ENCODE results near the gene OXNAD1. TPM values are rescaled to one million over a fixed set of nuclear protein-coding genes. Genes with fewer than 3 reads are reported as not detected.

OXNAD1 gene
- total RNA-seq, 2 donors from 2014 or later = 16.1 to 22.4 TPM

DNA sequence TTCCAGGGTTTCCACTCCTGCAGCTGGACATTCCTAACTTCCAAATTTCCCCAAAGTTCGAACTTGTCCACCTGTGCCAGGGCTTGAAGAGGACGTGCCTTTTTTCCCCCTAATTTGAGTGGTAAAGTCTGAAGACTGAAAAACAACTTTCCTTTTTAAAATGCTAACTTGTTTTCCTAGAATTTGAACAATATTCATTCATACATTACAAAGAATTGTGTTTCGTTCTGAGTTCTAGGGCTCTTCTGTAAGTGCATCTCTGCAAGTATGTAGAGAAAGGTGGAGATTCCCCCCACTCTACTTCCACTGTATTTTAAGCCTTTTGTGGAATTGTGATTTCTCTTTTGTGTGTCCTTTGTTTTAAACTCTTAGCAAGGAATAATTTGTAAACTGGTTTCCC, 9.7 kb upstream of the OXNAD1 start:
- H3K4me1 Mint-ChIP-seq = no peaks in the 10 kb centered on the region
- H3K4me3 Mint-ChIP-seq = no peak overlapping the region
- Histone ChIP-seq H3K4me3 (ENCODE audit: low read length) (no peak overlapping the region), H3K27me3 (ENCODE audit: control insufficient read depth, insufficient read depth, low read length, poor library complexity, severe bottlenecking) (no peaks in the 10 kb centered on the region), H3K9ac (ENCODE audit: extremely low read depth, low read length, poor library complexity, severe bottlenecking) (no peak overlapping the region), H3K36me3 (ENCODE audit: control insufficient read depth, insufficient read depth, low read length) (peaks cover 16% of the 10 kb centered on the region), H3K27ac (ENCODE audit: low read depth, low read length) (no peak overlapping the region), H3K4me1 (ENCODE audit: control insufficient read depth, insufficient read depth, low read length) (no peaks in the 10 kb centered on the region), H3K9me3 (ENCODE audit: control insufficient read depth, low read length) (no peaks in the 10 kb centered on the region)
- H3K9me3 Mint-ChIP-seq = no peaks in the 10 kb centered on the region
- no peaks in the 10 kb centered on the region for H3K27me3 Mint-ChIP-seq (ENCODE audit: insufficient read depth)
- DNase-seq = no peak
- TF ChIP-seq, protein P1, sequence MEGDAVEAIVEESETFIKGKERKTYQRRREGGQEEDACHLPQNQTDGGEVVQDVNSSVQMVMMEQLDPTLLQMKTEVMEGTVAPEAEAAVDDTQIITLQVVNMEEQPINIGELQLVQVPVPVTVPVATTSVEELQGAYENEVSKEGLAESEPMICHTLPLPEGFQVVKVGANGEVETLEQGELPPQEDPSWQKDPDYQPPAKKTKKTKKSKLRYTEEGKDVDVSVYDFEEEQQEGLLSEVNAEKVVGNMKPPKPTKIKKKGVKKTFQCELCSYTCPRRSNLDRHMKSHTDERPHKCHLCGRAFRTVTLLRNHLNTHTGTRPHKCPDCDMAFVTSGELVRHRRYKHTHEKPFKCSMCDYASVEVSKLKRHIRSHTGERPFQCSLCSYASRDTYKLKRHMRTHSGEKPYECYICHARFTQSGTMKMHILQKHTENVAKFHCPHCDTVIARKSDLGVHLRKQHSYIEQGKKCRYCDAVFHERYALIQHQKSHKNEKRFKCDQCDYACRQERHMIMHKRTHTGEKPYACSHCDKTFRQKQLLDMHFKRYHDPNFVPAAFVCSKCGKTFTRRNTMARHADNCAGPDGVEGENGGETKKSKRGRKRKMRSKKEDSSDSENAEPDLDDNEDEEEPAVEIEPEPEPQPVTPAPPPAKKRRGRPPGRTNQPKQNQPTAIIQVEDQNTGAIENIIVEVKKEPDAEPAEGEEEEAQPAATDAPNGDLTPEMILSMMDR (conservative IDR thresholded peaks at IDR 0.05) = no peak
- H3K27ac Mint-ChIP-seq = no peak overlapping the region
- 92 to 94% methylated on average over 2 of the region's 3 CpGs for WGBS, 2 experiments (ENCODE audit: insufficient coverage in 1 of 2, insufficient read length in 1 of 2)
- H3K36me3 Mint-ChIP-seq (ENCODE audit: low read depth) = peaks cover 6% of the 10 kb centered on the region

DNA sequence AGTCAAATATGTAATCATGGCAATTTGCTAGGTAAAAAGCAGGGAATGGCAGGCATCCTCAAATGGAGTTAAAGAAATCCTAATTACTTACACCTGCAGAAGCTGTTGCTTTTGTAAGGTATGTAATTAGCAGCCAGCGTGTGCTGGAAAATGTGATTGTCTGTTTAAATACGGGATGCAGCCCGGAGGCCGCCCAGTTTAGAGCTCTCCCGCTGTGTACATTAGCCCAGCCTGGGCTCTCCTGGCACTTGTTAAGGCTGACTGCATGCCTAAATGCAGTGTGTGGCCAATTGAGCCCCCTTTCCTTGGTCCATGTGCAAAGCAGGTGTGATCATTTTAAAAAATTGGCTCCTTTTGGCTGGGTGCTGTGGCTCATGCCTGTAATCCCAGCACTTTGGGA, 9.3 kb upstream of the OXNAD1 start:
- H3K4me3 Mint-ChIP-seq = no peak overlapping the region
- Histone ChIP-seq H3K27ac (ENCODE audit: low read depth, low read length) (no peak overlapping the region), H3K9ac (ENCODE audit: extremely low read depth, low read length, poor library complexity, severe bottlenecking) (no peak overlapping the region), H3K36me3 (ENCODE audit: control insufficient read depth, insufficient read depth, low read length) (peaks cover 20% of the 10 kb centered on the region), H3K27me3 (ENCODE audit: control insufficient read depth, insufficient read depth, low read length, poor library complexity, severe bottlenecking) (no peaks in the 10 kb centered on the region), H3K4me3 (ENCODE audit: low read length) (no peak overlapping the region), H3K9me3 (ENCODE audit: control insufficient read depth, low read length) (no peaks in the 10 kb centered on the region), H3K4me1 (ENCODE audit: control insufficient read depth, insufficient read depth, low read length) (no peaks in the 10 kb centered on the region)
- no peaks in the 10 kb centered on the region for H3K9me3 Mint-ChIP-seq
- no peaks in the 10 kb centered on the region for H3K4me1 Mint-ChIP-seq
- no peak for DNase-seq
- no peaks in the 10 kb centered on the region for H3K27me3 Mint-ChIP-seq (ENCODE audit: insufficient read depth)
- H3K27ac Mint-ChIP-seq = no peak overlapping the region
- H3K36me3 Mint-ChIP-seq (ENCODE audit: low read depth) = peaks cover 6% of the 10 kb centered on the region
- 87 to 96% methylated on average over 5 of the region's 5 CpGs for whole genome bisulfite sequencing, 2 experiments (ENCODE audit: insufficient coverage in 1 of 2, insufficient read length in 1 of 2)
- TF ChIP-seq, protein P1 (conservative IDR thresholded peaks at IDR 0.05) = no peak

DNA sequence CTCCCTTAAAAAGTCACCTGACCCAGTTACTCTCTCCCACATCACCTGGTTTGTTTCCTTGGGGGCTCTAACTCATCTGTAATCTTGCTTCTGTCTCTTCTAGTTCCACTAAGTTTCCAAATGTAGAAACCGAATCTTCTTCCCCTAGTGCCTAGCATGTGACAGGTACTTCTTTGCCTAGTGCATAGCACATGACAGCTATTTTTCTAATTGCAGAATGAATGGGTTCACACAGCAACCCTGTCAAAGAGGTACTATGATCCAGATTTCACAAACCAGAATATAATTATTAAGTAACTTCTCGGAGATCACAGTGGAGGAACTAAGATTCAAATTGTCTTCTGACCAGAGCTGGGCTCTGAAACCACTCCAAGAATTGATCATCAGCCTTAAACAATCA, 7.7 kb upstream of the OXNAD1 start:
- Mint-ChIP-seq H3K9me3 (no peaks in the 10 kb centered on the region), H3K27me3 (ENCODE audit: insufficient read depth) (no peaks in the 10 kb centered on the region), H3K27ac (no peak overlapping the region), H3K36me3 (ENCODE audit: low read depth) (peaks cover 6% of the 10 kb centered on the region), H3K4me3 (no peak overlapping the region), H3K4me1 (no peaks in the 10 kb centered on the region)
- Histone ChIP-seq H3K27me3 (ENCODE audit: control insufficient read depth, insufficient read depth, low read length, poor library complexity, severe bottlenecking) (no peaks in the 10 kb centered on the region), H3K27ac (ENCODE audit: low read depth, low read length) (no peak overlapping the region), H3K9me3 (ENCODE audit: control insufficient read depth, low read length) (no peaks in the 10 kb centered on the region), H3K9ac (ENCODE audit: extremely low read depth, low read length, poor library complexity, severe bottlenecking) (no peak overlapping the region), H3K4me3 (ENCODE audit: low read length) (no peak overlapping the region), H3K4me1 (ENCODE audit: control insufficient read depth, insufficient read depth, low read length) (no peaks in the 10 kb centered on the region), H3K36me3 (ENCODE audit: control insufficient read depth, insufficient read depth, low read length) (peaks cover 35% of the 10 kb centered on the region)
- TF ChIP-seq, protein P1 (conservative IDR thresholded peaks at IDR 0.05) = no peak
- DNase-seq = no peak
- WGBS, 2 experiments (ENCODE audit: insufficient coverage in 1 of 2, insufficient read length in 1 of 2) = 95 to 100% methylated on average over 2 of the region's 2 CpGs
